ENCODE results near the gene ATRN.

DNA sequence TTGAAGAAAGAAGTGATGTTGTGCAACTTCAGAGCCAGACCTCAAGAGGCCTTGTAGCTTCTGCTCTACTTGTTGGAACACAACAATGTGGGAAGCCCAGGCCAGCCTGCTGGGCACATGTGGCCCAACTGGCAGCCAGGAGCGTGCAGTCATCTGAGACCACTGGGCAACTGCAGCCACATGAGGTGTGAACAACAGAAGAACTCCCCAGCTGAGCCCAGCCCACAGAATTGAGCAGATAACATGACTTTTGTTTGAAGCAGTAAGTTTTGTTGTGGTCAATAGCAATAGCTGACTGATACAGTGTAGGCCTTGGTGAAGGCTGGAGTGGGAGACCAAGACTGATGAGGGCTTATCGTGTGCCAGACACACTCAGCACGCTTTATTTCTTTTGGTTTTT, 219.6 kb downstream of the ATRN start:
- TF ChIP-seq, protein P1, sequence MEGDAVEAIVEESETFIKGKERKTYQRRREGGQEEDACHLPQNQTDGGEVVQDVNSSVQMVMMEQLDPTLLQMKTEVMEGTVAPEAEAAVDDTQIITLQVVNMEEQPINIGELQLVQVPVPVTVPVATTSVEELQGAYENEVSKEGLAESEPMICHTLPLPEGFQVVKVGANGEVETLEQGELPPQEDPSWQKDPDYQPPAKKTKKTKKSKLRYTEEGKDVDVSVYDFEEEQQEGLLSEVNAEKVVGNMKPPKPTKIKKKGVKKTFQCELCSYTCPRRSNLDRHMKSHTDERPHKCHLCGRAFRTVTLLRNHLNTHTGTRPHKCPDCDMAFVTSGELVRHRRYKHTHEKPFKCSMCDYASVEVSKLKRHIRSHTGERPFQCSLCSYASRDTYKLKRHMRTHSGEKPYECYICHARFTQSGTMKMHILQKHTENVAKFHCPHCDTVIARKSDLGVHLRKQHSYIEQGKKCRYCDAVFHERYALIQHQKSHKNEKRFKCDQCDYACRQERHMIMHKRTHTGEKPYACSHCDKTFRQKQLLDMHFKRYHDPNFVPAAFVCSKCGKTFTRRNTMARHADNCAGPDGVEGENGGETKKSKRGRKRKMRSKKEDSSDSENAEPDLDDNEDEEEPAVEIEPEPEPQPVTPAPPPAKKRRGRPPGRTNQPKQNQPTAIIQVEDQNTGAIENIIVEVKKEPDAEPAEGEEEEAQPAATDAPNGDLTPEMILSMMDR (IDR thresholded peaks at IDR 0.05), result no peak
- TF ChIP-seq POLR2AphosphoS5 (IDR thresholded peaks at IDR 0.05), result no peak
- TF ChIP-seq POLR2A (IDR thresholded peaks at IDR 0.05), result no peak
